Stimulated activated CD4-positive, alpha-beta T cell treated with anti-CD3 and anti-CD28 coated beads, Interleukin-12 subunit alpha, Interleukin-12 subunit beta, amount 100 ng/mL, for 24 hours (primary cell): ENCODE data around the gene DAAM1.

Experiments used
- DNase-seq, 2 experiments: peaks; one replicate each; pipeline ENCODE4 v3.0.0-alpha.2; 2020; ENCODE audit warnings: low read depth in 2 of 2

DAAM1 gene

DNA sequence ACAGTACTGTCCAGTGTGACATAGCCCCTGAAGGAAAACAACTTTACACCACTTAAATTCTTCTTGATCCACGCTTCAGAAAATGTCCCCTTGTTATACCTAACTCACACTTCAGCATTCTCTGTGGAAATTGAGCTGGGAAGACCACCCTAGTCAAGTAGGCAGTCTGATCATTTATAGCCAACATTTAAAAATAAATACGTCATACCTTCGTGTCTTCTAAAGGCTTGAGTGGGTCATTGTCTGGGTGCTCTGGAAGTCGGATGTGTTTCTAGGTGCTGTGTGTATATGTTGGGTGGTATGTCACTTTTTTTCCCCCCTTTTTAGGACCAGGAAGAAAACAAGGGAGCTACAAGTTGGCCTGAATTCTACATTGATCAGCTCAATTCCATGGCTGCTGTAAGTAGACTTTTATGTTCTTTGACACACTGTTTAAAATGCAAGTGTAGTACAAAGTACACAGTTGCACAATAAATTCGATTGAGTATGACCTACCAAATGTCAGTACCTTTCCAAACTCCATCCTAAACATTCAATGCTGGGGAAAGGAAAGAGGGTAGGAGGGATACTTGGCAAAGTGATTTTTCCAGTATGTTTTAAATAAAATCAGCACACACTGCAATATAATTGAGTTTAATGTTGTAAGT, 126.6 kb downstream of the DAAM1 start:
- DNase-seq = no peak

DNA sequence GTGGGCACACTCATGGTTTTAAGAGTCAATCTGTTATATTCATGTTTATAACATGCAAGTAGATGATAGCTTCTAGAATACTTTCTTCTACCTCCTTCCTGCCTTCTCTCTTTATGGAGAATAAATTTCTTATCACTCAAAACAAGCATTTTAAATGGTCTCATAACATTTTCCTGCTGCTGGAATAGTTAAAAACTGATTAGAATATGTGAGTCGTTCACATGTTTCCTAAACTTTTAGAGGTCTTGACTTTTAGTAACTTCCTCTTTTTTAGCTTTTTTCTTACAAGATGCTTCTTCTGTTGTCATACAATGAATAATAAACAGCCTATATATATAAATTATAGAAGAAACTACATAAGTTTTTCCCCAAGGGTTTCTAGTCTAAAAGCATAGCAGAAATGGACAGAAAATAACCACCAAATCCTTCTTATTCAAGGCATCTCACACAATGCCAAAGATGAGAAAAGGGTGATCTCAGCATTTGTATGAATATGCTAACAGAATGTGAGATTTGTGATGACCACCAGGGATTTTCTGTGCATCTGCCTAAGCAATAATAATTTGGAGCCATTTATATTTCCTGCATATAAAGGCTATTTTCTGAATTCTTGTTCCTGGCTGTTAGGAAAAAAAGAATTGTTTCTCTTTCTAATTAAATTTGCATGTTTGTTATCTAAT, 127.8 kb downstream of the DAAM1 start:
- DNase-seq = no peak

DNA sequence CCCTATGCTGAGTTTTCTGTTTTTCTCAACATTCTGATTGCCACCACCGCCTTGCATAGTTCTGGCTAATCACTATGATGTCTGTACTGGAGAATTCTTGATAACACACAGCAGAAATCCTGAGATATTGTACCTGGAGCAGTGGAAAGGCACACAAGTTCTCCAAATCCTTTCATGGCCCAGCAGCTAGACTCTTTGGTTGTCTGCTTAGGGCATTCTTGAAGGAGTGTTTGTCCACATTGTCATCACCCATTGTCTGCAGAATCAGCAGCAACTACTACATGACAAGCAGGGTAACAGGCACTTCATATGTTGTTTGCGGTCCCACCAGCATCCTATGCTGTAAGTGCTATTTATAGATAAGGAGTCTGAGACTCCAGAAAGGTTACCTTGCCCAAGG, 128.9 kb downstream of the DAAM1 start:
- DNase-seq = no peak

DNA sequence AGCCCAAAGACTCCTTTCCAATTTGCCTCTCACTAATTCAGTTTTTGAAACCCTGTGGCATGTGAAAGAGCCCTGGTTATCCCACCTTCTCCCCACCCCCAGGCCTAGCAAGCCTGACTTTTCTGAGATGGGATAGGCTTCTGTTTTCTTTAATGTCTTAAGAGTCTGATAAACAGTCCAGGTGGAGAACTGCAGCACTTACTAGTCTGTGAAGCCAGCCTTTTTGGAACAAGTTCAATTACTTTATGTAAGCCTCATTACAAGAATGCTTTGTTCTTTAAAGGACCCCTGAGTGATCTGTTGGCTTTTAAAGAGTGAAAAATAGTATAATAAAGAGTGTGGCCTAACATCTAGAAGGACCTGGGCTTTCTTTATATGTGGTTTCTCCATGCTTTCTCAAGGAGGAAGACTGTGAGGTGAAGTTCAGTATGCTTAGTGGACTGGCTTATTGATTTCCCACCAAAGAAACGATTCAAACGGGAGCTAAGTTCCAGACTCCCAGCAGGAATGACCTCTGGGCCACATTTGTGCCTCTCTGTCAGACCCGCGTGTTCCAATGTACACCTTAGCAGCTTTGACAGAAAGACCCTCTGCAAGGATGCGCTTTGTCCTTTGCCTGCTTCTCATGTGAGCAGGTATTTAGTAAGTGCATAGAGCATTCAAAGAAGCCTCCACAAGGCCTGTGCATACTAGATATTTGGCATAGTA, 129.5 kb downstream of the DAAM1 start:
- DNase-seq = no peak

DNA sequence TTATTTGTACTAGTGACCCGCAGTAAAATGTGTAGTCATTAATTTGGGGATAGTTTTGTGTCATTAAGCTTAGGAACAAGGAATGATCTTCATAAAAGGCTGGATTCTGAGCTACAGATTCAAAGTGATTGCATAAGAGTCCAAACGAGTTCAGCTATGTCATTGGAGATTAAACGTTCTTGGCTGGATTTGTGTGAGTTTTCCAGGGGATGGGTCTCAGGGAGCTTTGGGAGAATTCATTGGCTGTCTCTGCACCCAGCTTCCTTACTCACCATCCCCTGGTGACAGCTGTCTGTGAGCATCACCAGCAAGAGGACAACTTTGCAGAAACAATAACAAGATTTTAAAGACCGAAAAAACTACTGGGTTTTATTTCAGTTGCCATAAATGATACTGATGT, 130.4 kb downstream of the DAAM1 start:
- DNase-seq = no peak

DNA sequence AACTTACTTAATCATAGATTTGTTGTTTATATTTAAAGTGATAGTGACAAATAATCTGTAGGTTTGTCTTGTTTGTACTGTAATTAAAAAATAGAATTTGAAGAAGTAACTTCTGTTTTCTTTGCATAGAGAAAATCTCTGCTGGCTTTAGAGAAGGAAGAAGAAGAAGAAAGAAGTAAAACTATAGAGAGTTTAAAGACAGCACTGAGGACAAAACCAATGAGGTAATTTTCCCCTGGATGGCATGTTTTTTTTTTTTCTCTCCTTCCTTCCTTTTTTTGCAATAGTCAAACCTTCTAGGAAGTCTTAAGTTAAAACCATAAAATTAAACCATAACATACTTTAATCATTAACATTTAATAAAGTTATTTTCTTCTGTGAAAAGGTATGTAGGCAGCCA, 131.9 kb downstream of the DAAM1 start:
- DNase-seq = no peak

DNA sequence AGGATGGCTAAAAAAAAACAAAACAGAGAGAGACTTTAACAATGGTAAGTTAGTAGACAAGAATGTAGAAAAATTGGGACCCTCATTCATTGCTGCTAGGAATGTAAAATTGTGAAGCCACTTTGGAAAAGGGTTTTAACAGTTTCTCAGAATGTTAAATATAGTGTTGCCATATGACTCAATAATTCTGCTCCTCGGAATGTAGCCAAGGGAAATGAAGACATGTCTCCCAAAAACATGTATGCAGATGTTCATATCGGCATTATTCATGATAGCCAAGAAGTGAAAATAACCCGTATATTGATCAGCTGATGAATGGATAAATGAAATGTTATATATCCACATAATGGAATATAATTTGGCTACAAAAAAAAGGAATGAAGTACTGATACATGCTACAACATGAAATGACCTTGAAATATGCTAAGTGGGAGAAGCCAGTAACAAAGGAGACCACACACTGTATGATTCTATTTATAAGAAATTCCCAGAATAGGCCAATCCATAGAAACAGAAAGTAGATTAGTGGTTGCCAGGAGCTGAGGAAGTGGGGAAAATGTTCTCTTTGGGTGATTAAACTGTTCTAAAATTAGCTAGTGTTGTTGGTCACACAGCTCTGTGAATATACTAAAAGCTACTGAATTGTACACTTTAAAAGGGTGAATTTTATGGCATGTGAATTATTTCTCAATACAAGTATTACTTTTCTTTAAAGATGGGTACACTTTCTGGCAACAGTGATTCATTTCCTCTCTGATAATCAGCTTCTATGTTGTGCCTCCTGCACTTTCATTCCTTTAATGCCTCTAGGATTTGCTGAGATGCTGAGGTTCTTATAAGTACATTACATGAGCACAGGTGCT, 132.5 kb downstream of the DAAM1 start:
- DNase-seq = no peak

DNA sequence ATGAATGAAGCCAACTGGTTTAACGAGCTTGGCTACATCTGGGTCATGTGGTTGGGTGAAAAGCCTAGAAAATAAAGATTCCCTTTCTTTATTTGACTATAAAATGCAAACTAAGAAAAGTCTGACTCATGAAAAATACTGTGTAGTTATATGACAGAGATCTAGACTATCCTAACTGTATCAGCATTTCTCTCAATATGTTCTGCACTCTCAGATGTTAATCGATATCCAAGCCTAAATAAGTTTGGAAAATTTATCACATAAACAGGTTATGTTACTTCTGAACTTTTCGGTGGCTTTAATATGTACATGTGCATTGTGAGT, 133.1 kb downstream of the DAAM1 start:
- DNase-seq = no peak

DNA sequence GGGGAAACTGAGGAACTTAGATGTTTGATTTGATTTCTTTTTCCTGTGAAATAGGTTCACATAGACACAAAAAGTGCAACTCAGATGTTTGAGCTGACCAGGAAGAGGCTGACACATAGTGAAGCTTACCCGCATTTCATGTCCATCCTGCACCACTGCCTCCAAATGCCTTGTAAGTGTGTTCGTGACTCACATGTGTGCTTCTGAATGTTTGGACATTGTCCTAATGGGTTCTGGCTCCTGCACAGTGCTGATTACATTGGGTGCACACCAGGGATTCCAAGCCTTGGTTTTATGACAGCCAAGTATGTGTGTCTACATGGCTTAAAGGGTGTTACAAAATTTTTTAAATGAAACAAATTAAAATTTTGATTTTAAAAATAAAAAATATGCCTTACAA, 137.4 kb downstream of the DAAM1 start:
- no peak for DNase-seq

DNA sequence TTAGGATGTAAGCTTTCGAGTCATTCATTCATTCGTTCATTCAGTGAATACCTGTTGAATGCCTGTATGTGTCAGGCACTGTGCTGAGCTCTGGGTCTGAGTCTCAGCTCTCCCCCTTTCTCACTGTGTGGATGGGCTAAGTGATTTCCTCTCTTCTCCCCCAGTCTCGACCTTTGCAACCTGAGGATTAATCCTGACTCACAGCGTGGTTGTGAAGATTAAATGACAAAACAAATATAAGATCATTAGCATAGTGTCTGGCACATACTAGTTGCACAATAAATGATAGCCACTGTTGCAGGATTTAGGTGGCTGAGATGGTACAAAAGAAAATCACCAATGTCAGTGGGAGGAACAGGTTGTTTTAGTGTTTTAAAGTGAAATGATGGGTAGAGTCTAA, 140.0 kb downstream of the DAAM1 start:
- no peak for DNase-seq

DNA sequence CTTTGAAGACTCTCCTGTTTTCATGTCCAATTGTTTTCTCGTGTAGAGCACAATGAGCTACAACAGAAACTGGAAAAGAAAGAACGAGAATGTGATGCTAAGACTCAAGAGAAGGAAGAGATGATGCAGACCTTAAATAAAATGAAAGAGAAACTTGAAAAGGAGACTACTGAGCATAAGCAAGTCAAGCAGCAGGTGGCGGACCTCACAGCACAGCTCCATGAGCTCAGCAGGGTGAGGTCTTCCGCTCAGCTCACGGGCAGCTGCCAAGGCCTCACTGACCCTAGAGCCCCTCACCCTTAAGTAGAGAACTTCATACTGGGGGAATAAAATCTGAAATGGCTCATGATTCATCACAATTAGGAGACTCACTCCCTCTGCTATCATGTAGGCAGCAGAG, 142.0 kb downstream of the DAAM1 start:
- DNase-seq = no peak

DNA sequence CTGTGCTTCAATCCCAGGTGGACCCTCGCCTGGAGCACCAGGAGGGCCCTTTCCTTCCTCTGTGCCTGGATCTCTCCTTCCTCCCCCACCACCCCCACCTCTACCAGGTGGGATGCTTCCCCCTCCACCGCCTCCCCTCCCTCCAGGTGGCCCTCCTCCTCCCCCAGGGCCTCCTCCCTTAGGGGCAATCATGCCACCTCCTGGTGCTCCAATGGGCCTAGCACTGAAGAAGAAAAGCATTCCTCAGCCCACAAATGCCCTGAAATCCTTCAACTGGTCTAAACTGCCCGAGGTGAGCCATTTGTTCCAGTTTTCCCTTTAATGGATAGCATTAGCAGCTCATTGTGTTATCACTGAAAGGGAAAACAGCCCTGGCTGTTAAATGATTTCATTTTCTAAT, 142.8 kb downstream of the DAAM1 start:
- DNase-seq = no peak

DNA sequence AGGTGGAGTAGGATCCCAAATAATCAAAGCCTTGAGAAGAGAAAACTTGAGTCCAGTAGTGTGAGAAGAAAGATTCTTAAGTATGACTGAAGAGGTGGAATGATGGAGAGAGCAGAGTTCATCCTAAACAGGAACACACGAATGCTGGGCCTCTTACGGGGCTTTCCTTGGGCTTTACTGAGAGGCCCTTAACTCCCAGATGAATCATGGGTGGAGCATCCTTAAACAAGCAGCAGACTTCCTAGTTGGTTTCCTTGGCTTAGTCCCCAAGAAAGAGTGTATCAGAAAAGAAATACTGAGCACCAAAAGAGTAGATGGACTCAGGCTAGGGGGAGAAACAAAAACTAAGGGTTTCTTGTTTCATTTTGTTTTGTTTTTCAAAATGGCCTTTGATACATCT, 144.3 kb downstream of the DAAM1 start:
- no peak for DNase-seq

DNA sequence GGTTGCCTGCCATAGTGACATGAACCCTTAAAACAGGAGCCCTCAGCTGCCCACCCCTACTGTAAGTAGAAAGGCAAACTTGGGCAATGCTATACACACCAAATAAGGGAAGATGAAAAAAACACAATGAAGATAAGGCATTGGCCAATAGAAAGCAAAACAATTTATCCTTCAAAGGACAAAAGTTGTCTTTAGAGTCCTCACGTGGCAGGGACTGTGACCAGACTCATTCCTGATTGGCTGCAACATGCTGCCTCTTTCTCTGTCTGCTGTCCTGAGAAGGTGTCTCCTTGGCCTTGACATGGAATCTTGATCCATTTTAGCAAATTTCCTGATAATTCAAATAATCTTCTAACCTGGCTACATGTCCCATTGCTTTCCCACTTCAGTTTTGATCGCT, 144.8 kb downstream of the DAAM1 start:
- DNase-seq = no peak

DNA sequence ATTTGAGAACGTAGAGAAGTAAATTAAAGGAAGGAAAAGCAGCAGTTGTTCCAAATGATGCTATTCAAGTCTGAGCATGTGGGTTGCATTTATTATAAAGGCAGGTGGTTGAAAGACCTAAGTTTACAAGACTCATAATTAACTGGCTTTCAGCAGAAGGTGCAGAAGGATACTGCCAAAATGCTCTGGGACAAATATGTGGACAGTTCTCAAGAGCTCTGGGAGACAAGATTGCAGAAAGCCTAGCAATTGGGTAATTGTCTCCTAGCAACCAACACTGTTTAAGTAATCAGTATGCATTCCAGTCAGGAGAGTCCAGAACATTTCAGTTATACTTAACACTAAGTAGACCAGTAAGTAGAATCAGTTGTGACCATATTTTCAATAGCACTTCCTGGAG, 145.2 kb downstream of the DAAM1 start:
- DNase-seq = no peak

DNA sequence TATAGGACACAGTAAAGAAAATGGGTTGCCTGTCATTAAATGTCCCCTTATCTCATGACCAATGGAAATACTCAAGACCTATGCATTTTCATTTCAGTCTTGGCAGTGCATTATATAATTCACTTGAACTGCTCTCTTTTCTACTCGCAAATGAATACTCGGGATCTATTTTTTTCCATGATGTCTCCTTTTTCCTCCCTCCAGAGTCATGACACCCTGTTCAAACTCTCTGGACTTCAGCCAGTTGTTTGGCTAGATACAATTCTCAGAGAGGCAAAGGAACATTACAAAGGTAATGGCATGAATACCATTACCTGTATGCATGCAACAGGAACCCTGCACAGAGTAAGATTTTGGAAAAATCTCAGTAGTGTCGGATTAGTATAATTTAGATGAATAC, 145.8 kb downstream of the DAAM1 start:
- no peak for DNase-seq

DNA sequence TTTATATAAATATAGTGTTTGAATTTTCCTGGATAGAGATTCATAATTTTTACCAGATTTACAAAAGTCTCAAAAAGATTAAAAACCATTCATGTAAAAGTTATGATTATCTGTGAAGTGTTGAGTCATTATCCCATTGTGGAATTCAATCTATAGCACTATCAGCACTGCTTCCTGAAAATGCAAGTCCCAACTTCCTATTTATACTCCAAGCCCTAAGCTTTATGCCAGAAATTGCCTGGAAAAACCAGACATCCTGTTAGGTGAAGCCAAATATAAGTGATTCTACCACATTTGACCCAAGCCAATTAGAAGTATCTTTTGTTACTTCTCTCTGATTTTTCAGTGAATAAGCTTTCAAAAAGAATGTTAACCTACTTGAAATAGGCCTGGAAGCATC, 147.6 kb downstream of the DAAM1 start:
- DNase-seq = no peak

DNA sequence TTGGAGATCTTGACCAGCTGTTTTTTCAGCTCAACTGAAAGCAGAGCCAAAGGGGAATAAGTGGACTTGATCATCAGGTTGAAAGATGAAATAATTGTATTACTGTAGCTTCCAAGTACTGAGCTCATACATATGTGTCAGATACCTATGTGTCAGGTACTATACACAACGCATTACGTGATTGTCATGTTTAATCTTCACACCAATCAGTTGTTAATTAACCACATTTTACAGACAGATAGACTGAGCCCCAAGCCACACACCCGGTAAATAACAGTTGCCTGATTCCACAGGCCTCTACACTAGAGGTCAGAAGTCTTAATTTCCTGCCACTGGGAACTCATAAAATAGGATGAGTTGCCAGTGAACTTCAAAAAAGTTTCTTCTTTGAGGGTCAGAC, 148.2 kb downstream of the DAAM1 start:
- no peak for DNase-seq

DNA sequence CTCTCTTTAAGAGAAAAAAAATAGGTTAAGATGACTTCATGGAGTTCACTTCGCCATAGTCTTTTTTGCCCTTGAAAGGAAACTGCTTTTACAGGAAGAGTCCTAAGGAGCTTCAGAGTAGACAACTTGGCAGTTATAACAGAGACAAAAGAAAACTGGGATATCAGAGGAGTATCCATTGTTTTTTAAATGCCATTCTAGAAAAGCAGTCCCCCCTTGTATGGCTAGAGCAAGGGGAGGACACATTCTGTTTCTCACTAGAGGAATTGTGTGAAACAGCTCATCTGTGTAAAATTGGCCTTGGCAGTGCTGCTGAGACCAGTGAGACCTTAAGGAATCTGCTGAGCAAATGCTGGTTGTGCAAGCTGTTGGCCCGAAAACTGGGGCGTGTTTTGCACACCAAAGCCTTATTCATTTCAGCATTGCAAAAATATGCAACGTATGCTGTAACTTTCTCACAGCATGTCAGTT, 148.7 kb downstream of the DAAM1 start:
- DNase-seq = no peak

DNA sequence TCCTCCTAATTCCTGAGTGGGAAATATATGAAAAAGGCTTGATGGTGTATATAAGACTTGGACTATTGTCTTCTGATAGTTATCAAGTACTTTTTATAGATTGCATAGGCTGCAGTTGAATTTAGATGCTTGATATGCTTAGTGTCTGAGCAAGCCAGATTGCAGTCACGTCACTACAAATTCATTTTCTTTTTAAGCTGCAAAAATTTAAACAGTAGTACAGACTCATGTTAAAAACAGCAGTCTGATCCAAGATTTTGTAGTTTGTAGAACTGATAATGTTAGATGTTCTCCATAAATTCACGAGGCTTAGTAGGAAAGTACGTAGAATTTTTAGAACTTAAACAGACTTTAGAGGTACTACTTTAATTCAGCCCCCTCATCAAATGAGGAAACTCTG, 150.3 kb downstream of the DAAM1 start:
- DNase-seq = no peak

DNA sequence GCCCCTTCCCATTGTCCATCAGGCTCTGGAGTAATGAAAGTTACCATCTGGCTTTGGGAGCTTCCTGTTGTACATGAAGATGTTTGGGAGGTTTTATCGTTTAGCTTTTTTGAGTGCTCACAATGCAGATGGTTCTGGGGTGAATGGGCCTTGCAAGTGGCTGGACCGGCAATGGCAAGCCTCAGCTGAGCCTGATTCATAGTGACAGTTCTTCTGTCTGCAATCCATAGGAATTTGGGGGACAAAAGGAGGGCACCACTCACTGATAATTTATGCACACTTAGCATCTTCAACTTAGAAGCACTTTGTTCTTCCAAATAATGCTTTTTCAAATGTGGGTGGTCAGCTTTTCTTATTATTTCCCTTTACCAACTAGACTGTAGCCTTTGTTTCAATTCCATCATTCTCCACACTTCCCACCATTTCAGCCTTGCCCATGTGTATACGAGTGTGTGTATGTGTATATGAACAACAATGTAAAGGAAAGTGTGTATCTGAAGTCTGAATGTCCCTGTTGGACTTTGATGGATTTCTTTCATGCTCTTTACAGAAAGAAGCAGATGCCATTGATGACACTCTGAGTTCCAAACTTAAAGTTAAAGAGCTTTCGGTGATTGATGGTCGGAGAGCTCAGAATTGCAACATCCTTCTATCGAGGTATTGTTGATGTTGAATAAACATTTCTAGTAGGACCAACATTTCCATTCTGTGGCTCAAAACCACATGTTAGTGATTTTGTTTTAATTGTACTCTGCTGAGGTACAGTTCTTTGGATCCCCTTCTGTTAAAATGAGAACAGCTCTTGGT, 151.3 kb downstream of the DAAM1 start:
- no peak for DNase-seq
